ENCODE measurements around the gene ELAVL2.

DNA sequence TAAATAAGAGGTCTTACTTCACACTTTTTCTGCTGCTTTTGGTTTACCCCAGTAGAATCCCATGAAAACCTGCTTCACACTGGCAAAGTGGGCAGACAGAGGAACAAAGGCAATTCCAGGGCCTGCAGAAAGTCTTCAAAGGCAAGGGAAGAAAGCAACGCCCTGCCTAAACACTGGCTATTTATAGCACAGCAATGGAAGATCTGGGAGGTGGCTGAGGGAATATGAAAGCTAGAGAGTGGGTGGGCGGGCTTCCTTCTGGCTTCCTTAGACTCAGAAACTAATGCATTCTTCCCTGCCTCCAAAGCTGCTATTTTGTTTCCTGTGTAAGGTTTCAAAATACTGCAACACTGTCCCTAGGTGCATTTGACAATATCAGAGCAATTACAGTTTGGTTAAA, 46.8 kb downstream of the ELAVL2 start:
- TF ChIP-seq, protein P1, sequence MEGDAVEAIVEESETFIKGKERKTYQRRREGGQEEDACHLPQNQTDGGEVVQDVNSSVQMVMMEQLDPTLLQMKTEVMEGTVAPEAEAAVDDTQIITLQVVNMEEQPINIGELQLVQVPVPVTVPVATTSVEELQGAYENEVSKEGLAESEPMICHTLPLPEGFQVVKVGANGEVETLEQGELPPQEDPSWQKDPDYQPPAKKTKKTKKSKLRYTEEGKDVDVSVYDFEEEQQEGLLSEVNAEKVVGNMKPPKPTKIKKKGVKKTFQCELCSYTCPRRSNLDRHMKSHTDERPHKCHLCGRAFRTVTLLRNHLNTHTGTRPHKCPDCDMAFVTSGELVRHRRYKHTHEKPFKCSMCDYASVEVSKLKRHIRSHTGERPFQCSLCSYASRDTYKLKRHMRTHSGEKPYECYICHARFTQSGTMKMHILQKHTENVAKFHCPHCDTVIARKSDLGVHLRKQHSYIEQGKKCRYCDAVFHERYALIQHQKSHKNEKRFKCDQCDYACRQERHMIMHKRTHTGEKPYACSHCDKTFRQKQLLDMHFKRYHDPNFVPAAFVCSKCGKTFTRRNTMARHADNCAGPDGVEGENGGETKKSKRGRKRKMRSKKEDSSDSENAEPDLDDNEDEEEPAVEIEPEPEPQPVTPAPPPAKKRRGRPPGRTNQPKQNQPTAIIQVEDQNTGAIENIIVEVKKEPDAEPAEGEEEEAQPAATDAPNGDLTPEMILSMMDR (IDR thresholded peaks at IDR 0.05), result no peak
- TF ChIP-seq MAX (IDR thresholded peaks at IDR 0.05) (no peak), KDM5A (IDR thresholded peaks at IDR 0.05) (no peak), MAFK (IDR thresholded peaks at IDR 0.05; ENCODE audit: partially characterized antibody) (no peak), MAZ (IDR thresholded peaks at IDR 0.05; ENCODE audit: borderline replicate concordance, low read depth, low read length) (no peak), POLR2A (IDR thresholded peaks at IDR 0.05; ENCODE audit: low read length) (no peak), RFX5 (IDR thresholded peaks at IDR 0.05) (no peak), ESRRA (IDR thresholded peaks at IDR 0.05; ENCODE audit: borderline replicate concordance, low read length) (no peak), EP300 (IDR thresholded peaks at IDR 0.05) (no peak), MYC (IDR thresholded peaks at IDR 0.05; ENCODE audit: borderline replicate concordance, low read length) (no peak)
